ENCODE results near the gene TOE1.
"Not testable (repeated sequence)": the region's sequence is repeated elsewhere in the genome, so short reads cannot be mapped to it uniquely, and the experiment has no call there.

Gene TOE1

DNA sequence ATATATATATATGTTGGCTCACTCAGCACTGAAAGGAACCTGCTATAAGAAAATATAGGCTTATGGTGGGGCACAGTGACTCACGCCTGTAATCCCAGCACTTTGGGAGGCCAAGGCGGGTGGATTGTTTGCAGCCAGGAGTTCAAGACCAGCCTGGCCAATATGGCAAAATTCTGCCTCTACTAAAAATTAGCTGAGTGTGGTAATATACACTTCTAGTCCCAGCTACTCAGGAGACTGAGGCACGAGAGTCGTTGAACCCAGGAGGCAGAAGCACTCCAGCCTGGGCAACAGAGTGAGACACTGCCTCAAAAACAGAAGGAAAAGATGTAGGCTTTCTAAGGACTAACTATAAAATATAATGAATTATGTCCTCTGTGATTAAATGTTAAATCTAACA is 14.9 kb downstream of the TOE1 start:
- no peak for DNase-seq (ENCODE audit: low spot score)
- no peak for FAIRE-seq

DNA sequence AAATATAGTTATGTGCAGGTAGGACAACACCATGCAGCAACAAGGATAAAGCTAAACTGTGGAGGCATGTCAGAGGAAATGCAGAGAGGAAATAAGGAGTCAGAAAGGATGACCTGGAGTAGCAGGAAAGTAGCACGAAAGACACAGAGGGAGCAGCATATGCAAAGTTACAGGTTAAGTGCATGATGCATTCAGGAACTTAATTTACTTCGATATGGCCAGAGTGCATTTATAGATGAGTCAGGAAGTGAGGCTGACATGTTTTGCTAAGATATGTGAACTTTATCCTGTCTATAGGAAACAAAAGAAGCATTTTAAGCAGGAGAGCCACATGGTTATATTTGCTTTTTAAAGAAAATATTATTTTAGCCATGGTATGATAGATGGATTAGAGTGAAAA is 15.7 kb downstream of the TOE1 start:
- no peak for FAIRE-seq
- no peak for DNase-seq (ENCODE audit: low spot score)

GRCh38 chr1:45356186-45356585 is 16.2 kb downstream of the TOE1 start:
- FAIRE-seq (no peak), DNase-seq (ENCODE audit: low spot score) (no peak)

GRCh38 chr1:45359882-45360513 is 20.0 kb downstream of the TOE1 start:
- DNase-seq (ENCODE audit: low spot score), result peak; percentile 47

DNA sequence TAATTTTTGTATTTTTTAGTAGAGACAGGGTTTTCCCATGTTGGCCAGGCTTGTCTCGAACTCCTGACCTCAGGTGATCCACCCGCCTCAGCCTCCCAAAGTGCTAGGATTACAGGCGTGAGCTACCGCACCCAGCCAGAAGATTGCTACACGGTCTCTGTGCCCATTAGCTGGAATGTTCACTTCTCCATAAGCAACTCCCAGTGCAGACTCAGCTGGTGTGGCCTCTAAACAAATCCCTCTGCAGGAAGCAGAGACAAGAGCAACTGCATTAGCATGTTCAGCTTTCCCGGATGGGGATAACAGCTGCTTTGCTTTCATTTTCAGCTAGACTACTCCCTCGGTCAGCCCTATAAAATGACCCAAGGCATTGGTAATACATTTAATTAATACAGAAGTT is 21.0 kb downstream of the TOE1 start:
- not testable (repeated sequence) for DNase-seq (ENCODE audit: low spot score); FAIRE-seq

More at GRCh38 chr1:45359882-45360513, 20.0 kb downstream of the TOE1 start:
- no peak for FAIRE-seq

- FAIRE-seq, result no peak
- DNase-seq (ENCODE audit: low spot score), result no peak
Observed at GRCh38 chr1:45364294-45364693, 24.3 kb downstream of the TOE1 start.

- no peak for DNase-seq (ENCODE audit: low spot score)
- FAIRE-seq, result no peak
Observed at GRCh38 chr1:45365051-45365450, 25.1 kb downstream of the TOE1 start.

- DNase-seq (ENCODE audit: low spot score) (no peak), FAIRE-seq (no peak)
Observed at GRCh38 chr1:45370575-45370974, 30.6 kb downstream of the TOE1 start.

- FAIRE-seq, result no peak
Observed at GRCh38 chr1:45373573-45373972, 33.6 kb downstream of the TOE1 start.

DNA sequence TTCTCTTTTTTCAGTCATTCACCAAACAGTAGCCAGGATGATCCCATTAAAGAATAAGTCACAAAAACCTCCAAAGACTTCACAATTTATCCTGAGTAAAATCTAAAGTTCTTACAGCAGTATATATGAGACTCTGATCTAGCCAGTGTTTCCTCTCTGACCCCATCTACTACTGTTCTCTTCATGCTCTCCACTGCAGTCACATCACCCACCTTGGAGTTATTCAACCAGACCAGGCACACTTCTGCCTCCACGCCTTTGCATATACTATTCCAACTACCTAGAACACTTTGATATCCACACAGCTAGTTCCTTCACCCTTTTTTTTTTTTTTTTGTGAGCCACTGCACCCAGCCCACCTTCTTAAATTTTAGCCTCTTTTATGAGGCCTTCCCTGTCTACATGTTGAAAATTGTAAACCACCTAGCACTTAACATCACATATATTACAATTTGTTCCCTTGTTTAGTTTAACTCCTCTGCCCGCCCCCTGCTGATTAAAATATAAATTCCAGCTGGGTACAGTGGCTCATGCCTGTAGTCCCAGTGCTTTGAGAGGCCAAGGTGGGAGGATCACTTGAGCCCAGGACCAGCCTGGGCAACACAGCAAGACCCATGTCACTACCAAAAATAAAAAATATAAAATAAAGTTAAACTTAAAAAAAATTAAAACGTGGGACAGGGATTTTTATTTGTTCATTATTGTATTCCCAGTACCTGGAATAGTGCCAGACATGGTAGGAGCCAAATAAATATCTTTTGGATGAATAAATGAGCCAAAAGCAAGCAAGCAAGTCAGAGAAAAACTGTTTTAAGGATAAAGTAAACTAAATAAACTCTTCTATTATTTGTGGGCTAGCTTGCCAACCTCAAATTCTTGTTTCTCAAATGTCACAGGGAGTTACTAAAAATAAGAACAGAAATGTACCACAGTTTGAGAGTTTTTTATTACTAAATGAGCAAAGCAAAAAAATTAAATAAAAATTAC is 35.4 kb downstream of the TOE1 start:
- no peak for DNase-seq (ENCODE audit: low spot score)
- FAIRE-seq, result no peak

More at GRCh38 chr1:45373573-45373972, 33.6 kb downstream of the TOE1 start:
- DNase-seq (ENCODE audit: low spot score), result no peak

- no peak for FAIRE-seq
- DNase-seq (ENCODE audit: low spot score), result no peak
Observed at GRCh38 chr1:45378184-45378583, 38.2 kb downstream of the TOE1 start.

DNA sequence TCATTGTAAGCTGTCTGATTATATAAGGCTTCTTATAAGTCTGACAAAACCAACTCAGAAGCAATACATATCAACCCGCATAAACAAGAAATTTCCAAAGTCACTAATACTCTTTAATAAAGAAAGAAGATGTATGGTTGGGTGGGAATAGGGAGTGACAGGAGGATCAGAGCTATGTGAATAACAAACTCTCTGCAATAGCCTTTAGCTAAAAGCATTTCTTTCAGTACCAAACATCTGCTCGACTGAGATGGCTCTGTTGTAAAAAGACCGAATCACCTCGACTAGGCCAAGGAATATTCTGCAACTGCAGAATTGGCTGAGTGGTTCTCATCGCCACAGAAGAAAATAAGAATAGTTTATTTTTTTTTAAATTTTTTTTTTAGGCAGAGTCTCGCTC is 39.6 kb downstream of the TOE1 start:
- no peak for FAIRE-seq

GRCh38 chr1:45380125-45380524 is 40.2 kb downstream of the TOE1 start:
- DNase-seq (ENCODE audit: low spot score) (no peak), FAIRE-seq (no peak)

More for the DNA sequence above, 39.6 kb downstream of the TOE1 start:
- no peak for DNase-seq (ENCODE audit: low spot score)

GRCh38 chr1:45380730-45381129 is 40.8 kb downstream of the TOE1 start:
- no peak for DNase-seq (ENCODE audit: low spot score)
- no peak for FAIRE-seq

GRCh38 chr1:45381243-45381642 is 41.3 kb downstream of the TOE1 start:
- DNase-seq (ENCODE audit: low spot score) (no peak), FAIRE-seq (no peak)

DNA sequence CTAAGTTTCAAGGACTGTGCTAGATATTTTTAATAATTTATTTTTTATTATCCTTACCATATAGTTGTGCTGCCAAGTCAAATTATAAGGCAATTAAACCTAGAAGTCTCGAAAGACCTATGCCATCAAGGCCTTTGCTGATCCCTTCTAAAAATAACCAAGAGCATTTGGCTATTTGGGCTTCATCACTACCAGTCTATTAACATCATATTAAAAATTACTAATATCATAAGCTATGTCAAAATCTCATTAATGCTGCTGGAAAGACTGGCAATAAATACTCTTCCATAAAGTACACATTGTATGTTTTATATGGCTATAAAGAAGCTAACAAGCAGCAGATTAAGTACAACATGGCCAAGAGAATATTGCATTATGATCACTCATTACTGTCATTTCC is 43.2 kb downstream of the TOE1 start:
- no peak for DNase-seq (ENCODE audit: low spot score)
- FAIRE-seq, result no peak

DNA sequence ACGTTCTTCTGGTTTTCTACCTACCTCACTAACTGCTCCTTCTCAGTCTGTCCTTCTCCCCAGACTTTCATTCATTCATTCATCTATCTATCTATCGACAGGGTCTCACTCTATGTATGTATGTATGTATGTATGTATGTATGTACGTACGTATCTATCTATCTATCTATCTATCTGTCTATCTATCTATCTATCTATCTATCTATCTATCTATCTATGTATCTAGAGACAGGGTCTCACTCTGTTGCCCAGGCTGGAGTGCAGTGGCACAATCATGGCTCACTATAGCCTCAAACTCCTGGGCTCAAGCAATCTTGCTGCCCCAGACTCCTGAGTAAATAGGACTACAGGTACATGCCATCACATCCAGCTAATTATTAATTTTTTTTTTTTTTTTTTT is 44.2 kb downstream of the TOE1 start:
- FAIRE-seq; DNase-seq (ENCODE audit: low spot score): not testable (repeated sequence)

GRCh38 chr1:45385302-45385701 is 45.3 kb downstream of the TOE1 start:
- DNase-seq (ENCODE audit: low spot score), result no peak
- no peak for FAIRE-seq

- no peak for DNase-seq (ENCODE audit: low spot score)
- no peak for FAIRE-seq
Observed at GRCh38 chr1:45386219-45386618, 46.2 kb downstream of the TOE1 start.

All from urothelium cell line (cell line).